Spleen (tissue), 11 donors: ENCODE measurements around the gene MAML1. TPM values are rescaled to one million over a fixed set of nuclear protein-coding genes. Genes with fewer than 3 reads are reported as not detected.

ENCODE experiments used
- DNase-seq: peaks from one replicate; pipeline ENCODE4 v3.0.0-alpha.2; 2020
- H3K27ac ChIP-seq, 8 donors: fragments of 200-600 bp; sonication (generic) in 7 of 8; 1 replicate in 4 of 8; 2 replicates in 4 of 8; pipeline versions ENCODE4 v1.5.0 to v1.8.0; 2016 to 2021; ENCODE audit warnings: inconsistent platforms in 4 of 8, mild to moderate bottlenecking in 4 of 8, moderate library complexity in 1 of 8
- H3K27me3 ChIP-seq, 7 donors: fragments of 200-600 bp; sonication (generic) in 6 of 7; replicated peaks in 1 of 7; 1 replicate in 4 of 7; 2 replicates in 3 of 7; pipeline versions ENCODE4 v1.5.0 to v1.8.0; 2016 to 2021; ENCODE audit warnings: inconsistent platforms in 3 of 7, mild to moderate bottlenecking in 1 of 7
- H3K36me3 ChIP-seq, 6 donors: fragments of 200-600 bp; sonication (generic) in 5 of 6; 1 replicate in 4 of 6; 2 replicates in 2 of 6; pipeline versions ENCODE4 v1.5.0 to v1.8.0; 2016 to 2021; ENCODE audit warnings: inconsistent platforms in 2 of 6
- H3K4me1 ChIP-seq, 6 donors: fragments of 200-600 bp; sonication (generic) in 5 of 6; 1 replicate in 3 of 6; 2 replicates in 3 of 6; pipeline versions ENCODE4 v1.5.0 to v1.8.0; 2016 to 2021; ENCODE audit warnings: inconsistent platforms in 3 of 6
- H3K4me3 ChIP-seq, 8 donors: fragments of 200-600 bp; sonication (generic) in 7 of 8; 1 replicate in 4 of 8; 2 replicates in 4 of 8; pipeline versions ENCODE4 v1.5.0 to v1.8.0; 2016 to 2021; ENCODE audit warnings: inconsistent platforms in 4 of 8, mild to moderate bottlenecking in 4 of 8, moderate library complexity in 2 of 8
- H3K9me3 ChIP-seq, 8 donors: fragments of 200-600 bp; sonication (generic) in 7 of 8; 1 replicate in 4 of 8; 2 replicates in 4 of 8; pipeline versions ENCODE4 v1.5.0 to v1.8.0; 2016 to 2021; ENCODE audit warnings: inconsistent platforms in 4 of 8
- CTCF ChIP-seq, 11 experiments: fragments of 200-600 bp in 7 of 11; fragments of 450-650 bp in 4 of 11; sonication (generic) in 4 of 11; IDR thresholded peaks in 8 of 11; conservative IDR thresholded peaks in 3 of 11; 1 replicate in 7 of 11; 2 replicates in 4 of 11; pipeline versions ENCODE4 v1.4.0 to v1.8.0; 2016 to 2021; ENCODE audit warnings: antibody characterized with exemption in 11 of 11, inconsistent platforms in 4 of 11, mild to moderate bottlenecking in 1 of 11
- POLR2A ChIP-seq, 3 donors: fragments of 450-650 bp; IDR thresholded peaks; one replicate each; pipeline ENCODE4 v1.5.1; 2017; ENCODE audit warnings: antibody characterized with exemption in 3 of 3, mild to moderate bottlenecking in 1 of 3
- POLR2AphosphoS5 ChIP-seq, 3 donors: sonication (generic); formaldehyde crosslinking; IDR thresholded peaks; one replicate each; pipeline ENCODE4 v1.5.1; 2017; ENCODE audit warnings: antibody characterized with exemption in 3 of 3
- WGBS, 5 donors: extraction: QIAGEN DNeasy Blood & Tissue Kit in 3 of 5; methylation state at CpG; one replicate each; pipeline versions ENCODE4 v1.1.5 to v1.1.7; 2013 to 2018; 5-methylcytosine and 5-hydroxymethylcytosine counted together
- intact Hi-C: fragments of 100-400 bp; cut with DNase I; formaldehyde crosslinking; loops from one replicate; pipeline ENCODE4 v1.15.0; 2023; ENCODE audit warnings: low total_unique reads
- polyA plus RNA-seq, 3 donors: library from polyadenylated mRNA; stranded (reverse); fragments of 200-250 nt; gene quantifications; one replicate each; pipeline ENCODE4 v1.2.1, GENCODE V29; 2013
- total RNA-seq, 7 donors: library from RNA; depleted of rRNA in 3 of 7; stranded (reverse); fragments of >200 nt in 3 of 7; fragmentation: NEBNext Ultra II Directional in 4 of 7; extraction: Animal tissue kit (Norgen Biotek cat#: 25700) in 4 of 7; gene quantifications; one replicate each; pipeline versions ENCODE4 v1.1.0 to v1.2.1, GENCODE V29; 2016 to 2021
- donor health status: healthy with polysubstance abuse.
- donor health status: DM: no; HTN: no; CAD: no; lungs with moderate emphysema.
- donor health status: DM: no; HTN: no; CAD: no.
- donor health status: Bipolar disorder and iron deficiency.
- donor health status: healthy.
- donor health status: DM: no; HTN: no; CAD: no.
- donor health status: DM: yes; HTN: yes; CAD: no.

Gene MAML1
- total and polyA plus RNA-seq, 10 donors = 4.7 to 42.8 (median 33.7) TPM

GRCh38 chr5:179758955-179759354, 26.3 kb downstream of the MAML1 start:
- intact Hi-C loops = no loop called here
- Histone ChIP-seq H3K27me3 (no peaks in the 10 kb centered on the region), H3K4me1 (peaks cover 15 to 99% (median 77%) of the 10 kb centered on the region in 6 donors), H3K9me3 (no peaks in the 10 kb centered on the region), H3K27ac (peak overlapping the region in 3 of 8 donors; percentile 67 to 68 (median 68)), H3K36me3 (no peaks in the 10 kb centered on the region), H3K4me3 (no peak overlapping the region)
- TF ChIP-seq POLR2AphosphoS5 (IDR thresholded peaks at IDR 0.05) = no peak
- DNase-seq = no peak
- WGBS, 5 donors = 54 to 88% (median 67%) methylated on average over 8 of the region's 8 CpGs

GRCh38 chr5:179759581-179760551, 27.2 kb downstream of the MAML1 start:
- no peaks in the 10 kb centered on the region for H3K9me3 ChIP-seq
- intact Hi-C loops = no loop called here
- H3K36me3 ChIP-seq = no peaks in the 10 kb centered on the region
- no peaks in the 10 kb centered on the region for H3K27me3 ChIP-seq
- H3K4me1 ChIP-seq = peaks cover 15 to 99% (median 70%) of the 10 kb centered on the region in 6 donors
- peak overlapping the region in 5 of 8 donors; percentile 26 to 68 (median 67) for H3K27ac ChIP-seq
- peak; percentile 28 for DNase-seq
- TF ChIP-seq POLR2A (IDR thresholded peaks at IDR 0.05) (no peak), CTCF (IDR thresholded peaks at IDR 0.05 in 8 of 11, conservative IDR thresholded peaks at IDR 0.05 in 3 of 11) (no peak), POLR2AphosphoS5 (IDR thresholded peaks at IDR 0.05) (no peak)
- 65 to 82% (median 72%) methylated on average over 9 of the region's 9 CpGs for WGBS, 5 donors
- no peak overlapping the region for H3K4me3 ChIP-seq

- Histone ChIP-seq H3K27me3 (no peaks in the 10 kb centered on the region), H3K27ac (peak overlapping the region in 6 of 8 donors; percentile 24 to 73 (median 44)), H3K4me3 (no peak overlapping the region), H3K9me3 (no peaks in the 10 kb centered on the region), H3K36me3 (peaks cover 0 to 24% (median 21%) of the 10 kb centered on the region in 6 donors), H3K4me1 (peaks cover 15 to 99% (median 74%) of the 10 kb centered on the region in 6 donors)
- WGBS, 5 donors = 35 to 54% (median 41%) methylated on average over 9 to 10 of the region's 10 CpGs
- no peak for DNase-seq
- peak; percentile 29 to 39 (median 34) for TF ChIP-seq POLR2AphosphoS5 (IDR thresholded peaks at IDR 0.05)
- no peak for TF ChIP-seq CTCF (IDR thresholded peaks at IDR 0.05 in 8 of 11, conservative IDR thresholded peaks at IDR 0.05 in 3 of 11)
- TF ChIP-seq POLR2A (IDR thresholded peaks at IDR 0.05) = no peak
- intact Hi-C loops = no loop called here
Observed at GRCh38 chr5:179762079-179762780, 29.6 kb downstream of the MAML1 start.

- DNase-seq = no peak
- peaks cover 0 to 29% (median 23%) of the 10 kb centered on the region in 6 donors for H3K36me3 ChIP-seq
- H3K27me3 ChIP-seq = no peaks in the 10 kb centered on the region
- no peak overlapping the region for H3K4me3 ChIP-seq
- peak overlapping the region in 6 of 8 donors; percentile 24 to 73 (median 44) for H3K27ac ChIP-seq
- intact Hi-C loops = no loop called here
- no peaks in the 10 kb centered on the region for H3K9me3 ChIP-seq
- WGBS, 5 donors = 22 to 55% (median 29%) methylated on average over 3 of the region's 3 CpGs
- H3K4me1 ChIP-seq = peaks cover 15 to 99% (median 74%) of the 10 kb centered on the region in 6 donors
- TF ChIP-seq POLR2A (IDR thresholded peaks at IDR 0.05) (no peak), CTCF (IDR thresholded peaks at IDR 0.05 in 8 of 11, conservative IDR thresholded peaks at IDR 0.05 in 3 of 11) (no peak), POLR2AphosphoS5 (IDR thresholded peaks at IDR 0.05) (no peak)
Observed at GRCh38 chr5:179762781-179763176, 30.2 kb downstream of the MAML1 start.
